Measurements from ENCODE around the gene SRI.

GRCh38 chr7:88216276-88216675 lies 3.6 kb downstream of the SRI start:
- no peak for TF ChIP-seq CTCF (IDR thresholded peaks at IDR 0.05)
- TF ChIP-seq POLR2AphosphoS5 (IDR thresholded peaks at IDR 0.05; ENCODE audit: low read depth, low read length) = no peak
- TF ChIP-seq, protein P1, sequence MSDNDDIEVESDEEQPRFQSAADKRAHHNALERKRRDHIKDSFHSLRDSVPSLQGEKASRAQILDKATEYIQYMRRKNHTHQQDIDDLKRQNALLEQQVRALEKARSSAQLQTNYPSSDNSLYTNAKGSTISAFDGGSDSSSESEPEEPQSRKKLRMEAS (IDR thresholded peaks at IDR 0.05; ENCODE audit: low read depth) = no peak
- TF ChIP-seq USF1 (IDR thresholded peaks at IDR 0.05; ENCODE audit: borderline replicate concordance, low read depth) = no peak

Measured in SK-N-SH (cell line).